Stimulated activated naive CD4-positive, alpha-beta T cell (primary cell): ENCODE results near the gene GDF9.
A peak's percentile ranks its signal among the peaks of the same experiment; 100 is the strongest.

ENCODE experiments used
- DNase-seq, 6 experiments: peaks; one replicate each; lab custom pipeline; 2025; lab: John Stamatoyannopoulos, UW

The GDF9 gene, protein sequence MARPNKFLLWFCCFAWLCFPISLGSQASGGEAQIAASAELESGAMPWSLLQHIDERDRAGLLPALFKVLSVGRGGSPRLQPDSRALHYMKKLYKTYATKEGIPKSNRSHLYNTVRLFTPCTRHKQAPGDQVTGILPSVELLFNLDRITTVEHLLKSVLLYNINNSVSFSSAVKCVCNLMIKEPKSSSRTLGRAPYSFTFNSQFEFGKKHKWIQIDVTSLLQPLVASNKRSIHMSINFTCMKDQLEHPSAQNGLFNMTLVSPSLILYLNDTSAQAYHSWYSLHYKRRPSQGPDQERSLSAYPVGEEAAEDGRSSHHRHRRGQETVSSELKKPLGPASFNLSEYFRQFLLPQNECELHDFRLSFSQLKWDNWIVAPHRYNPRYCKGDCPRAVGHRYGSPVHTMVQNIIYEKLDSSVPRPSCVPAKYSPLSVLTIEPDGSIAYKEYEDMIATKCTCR

GRCh38 chr5:132866342-132867045 lies at the start of gene GDF9, which contains the start of gene UQCRQ:
Gene GDF9, minus strand, starts transcription at chr5:132866469. Its CDS starts 1,936 bp downstream, at chr5:132864533.
Gene UQCRQ, plus strand, starts transcription at chr5:132866642. Its CDS starts 240 bp downstream, at chr5:132866882.
- DNase-seq, result peak; percentile 74 to 93 (median 90)

GRCh38 chr5:132915681-132916080 lies 49.4 kb upstream of the GDF9 start:
- DNase-seq, result no peak

DNA sequence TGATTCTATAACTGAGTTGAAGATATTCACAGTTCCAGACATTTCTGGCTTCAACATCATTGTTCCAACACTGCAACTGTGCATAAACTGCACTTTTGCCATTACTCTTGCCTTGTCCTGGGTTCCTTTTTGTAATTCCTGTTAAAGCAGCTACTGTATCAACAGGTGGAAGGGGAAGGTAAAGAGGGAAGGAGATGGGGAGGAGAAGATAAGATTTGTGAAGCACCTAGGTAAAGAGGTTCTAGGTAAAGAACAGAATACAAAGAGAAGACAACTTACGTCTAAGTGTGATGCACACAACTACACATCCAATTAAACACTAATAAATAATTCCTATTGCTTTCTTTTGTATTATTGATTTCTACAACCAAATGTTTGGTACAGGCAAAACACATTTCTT lies 43.4 kb upstream of the GDF9 start:
- no peak for DNase-seq

DNA sequence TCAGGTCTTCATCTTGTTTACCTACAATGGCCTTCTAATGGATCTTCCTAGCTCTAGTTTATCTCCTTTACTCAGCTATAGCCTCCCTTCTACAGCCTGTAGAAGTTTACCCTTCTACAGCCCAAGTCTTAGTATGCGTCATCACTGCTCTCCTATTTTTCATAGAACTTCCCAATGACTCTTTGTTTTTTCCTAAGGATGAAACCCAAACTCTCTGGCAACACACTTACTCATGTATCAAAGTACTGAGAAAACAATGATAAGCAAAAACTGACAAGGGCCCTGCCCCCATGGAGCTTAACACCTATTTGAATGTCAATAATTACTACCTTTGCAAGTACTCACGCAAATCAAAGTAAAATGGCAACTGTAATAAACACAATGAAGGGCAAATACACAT lies 40.9 kb upstream of the GDF9 start:
- no peak for DNase-seq

DNA sequence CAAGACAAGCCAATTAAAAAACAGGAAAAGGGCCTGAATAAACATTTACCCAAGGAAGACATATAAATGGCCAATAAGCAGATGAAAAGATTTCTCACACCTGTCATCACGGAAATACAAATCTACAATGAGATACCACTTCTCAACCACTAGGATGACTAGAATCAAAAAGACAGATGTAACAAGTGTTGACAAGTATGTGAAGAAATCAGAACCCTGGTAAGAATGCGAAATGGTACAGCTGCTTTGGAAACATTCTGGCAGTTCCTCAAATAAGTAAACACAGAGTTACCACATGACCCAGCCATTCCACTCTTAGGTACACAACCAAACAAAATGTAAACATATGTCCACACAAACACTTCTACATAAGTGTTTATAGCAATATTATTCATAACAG lies 39.7 kb upstream of the GDF9 start:
- DNase-seq, result no peak

- DNase-seq, result no peak
Observed at GRCh38 chr5:132901730-132902129, 35.5 kb upstream of the GDF9 start.

DNA sequence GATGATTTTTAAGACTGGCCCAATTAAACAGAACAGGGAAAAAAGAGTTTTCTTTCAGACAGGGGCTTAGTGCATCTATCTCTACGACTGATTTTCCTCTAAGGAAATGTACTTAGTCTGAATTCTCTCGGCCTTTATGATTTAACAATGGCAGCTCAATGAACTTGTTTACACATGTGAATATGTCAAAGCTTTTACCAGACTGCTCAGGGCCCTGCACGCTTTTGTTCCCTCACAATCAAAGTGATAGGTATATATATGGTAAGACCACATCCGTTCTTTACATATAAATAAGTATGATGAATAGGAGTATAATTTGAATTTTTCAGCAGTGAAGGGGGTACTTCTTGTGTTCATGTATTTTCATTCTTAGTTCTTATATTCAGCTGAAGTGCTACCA lies 34.8 kb upstream of the GDF9 start:
- no peak for DNase-seq

GRCh38 chr5:132898094-132898493 lies 31.8 kb upstream of the GDF9 start:
- DNase-seq, result no peak

GRCh38 chr5:132896685-132897084 lies 30.4 kb upstream of the GDF9 start:
- no peak for DNase-seq

GRCh38 chr5:132895719-132896305 lies 29.5 kb upstream of the GDF9 start:
- no peak for DNase-seq

DNA sequence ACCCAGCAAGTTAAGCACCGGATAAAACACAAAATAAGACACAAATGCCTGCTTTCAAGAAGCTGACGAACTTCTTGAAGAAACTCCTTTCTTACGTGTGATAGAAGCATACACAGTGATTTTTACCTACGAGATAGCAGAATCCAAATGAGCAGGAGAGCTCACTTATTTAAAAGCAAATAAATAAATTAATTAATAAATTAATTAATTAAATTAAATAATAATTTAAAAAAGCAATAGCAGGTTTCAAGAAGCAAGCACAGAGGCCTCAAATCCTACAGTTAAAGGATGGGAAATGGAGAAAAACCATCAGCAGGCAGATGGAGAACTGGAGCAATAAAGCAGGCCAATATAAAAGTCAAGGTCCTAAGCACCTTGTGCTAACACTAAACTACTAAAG lies 24.5 kb upstream of the GDF9 start:
- no peak for DNase-seq

GRCh38 chr5:132889501-132889900 lies 23.2 kb upstream of the GDF9 start:
- no peak for DNase-seq

DNA sequence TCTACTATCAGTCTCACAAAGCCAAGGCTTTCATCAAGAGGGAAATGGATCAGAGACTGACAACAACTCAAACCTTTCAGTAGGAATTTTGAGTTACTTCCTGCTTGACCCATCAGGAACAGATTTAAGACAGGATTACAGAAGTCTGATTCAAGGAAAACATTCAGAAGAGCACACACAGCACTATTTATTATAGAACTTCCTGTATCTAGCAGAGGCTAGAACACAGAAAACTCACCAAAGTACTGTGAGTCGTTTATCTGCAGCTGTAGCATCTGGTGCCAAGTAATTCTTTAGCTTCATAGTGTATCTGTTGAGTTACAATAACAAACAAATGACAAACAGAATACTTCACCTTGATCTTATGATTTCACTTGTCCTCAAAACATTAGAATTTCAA lies 21.0 kb upstream of the GDF9 start:
- no peak for DNase-seq

DNA sequence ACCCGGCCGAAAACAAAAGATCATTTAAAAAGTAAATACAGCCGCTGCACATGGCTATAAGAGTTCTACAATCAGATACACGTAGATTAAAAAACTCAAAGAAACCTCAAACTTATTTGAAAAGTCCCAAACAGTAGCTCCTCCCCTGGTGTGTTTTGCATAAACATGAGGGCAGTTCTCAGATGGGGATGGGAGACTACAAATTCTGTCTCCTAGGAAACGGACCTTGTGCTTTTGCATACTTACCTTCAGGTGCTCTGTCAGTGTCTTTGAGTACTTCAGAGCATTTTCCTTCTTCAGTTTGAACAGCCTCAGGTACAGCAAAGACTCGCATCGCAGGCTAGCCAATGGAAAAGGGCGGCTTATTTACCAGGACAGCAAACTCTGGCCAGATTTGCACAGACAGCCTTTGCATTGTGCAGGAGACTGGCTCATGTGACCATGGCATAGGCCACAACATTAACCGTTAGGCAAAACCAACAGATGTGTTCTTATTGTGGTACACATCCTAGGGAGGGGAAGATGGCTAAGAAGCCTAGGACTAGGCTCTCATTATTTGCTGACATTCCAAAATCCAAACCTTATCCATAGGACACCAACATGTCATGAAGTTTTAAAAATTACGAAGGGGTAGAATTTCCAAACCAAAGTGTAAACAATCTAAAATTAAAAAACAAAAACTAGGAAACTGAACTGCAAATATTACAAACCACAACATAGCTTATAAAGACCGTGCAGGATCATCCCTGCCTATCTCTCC lies 20.0 kb upstream of the GDF9 start:
- DNase-seq, result no peak

DNA sequence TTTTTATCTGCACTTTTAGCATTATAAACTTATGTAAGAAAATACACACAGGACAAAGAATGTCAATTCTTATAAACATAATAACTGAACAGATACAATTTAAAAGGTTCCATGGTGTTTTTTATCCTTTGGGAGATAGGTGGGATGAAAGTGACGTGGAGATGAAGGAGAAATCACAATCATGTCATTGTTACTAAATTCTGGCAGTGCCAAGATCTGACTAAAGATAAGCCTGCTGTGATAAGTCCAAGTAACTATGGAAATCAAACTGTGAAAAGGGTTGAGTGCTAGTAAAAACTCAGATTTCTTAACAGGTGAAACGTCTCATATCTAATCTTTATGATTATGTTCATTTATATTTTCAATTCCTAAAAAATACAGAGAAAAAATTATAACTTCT lies 18.3 kb upstream of the GDF9 start:
- DNase-seq, result no peak

DNA sequence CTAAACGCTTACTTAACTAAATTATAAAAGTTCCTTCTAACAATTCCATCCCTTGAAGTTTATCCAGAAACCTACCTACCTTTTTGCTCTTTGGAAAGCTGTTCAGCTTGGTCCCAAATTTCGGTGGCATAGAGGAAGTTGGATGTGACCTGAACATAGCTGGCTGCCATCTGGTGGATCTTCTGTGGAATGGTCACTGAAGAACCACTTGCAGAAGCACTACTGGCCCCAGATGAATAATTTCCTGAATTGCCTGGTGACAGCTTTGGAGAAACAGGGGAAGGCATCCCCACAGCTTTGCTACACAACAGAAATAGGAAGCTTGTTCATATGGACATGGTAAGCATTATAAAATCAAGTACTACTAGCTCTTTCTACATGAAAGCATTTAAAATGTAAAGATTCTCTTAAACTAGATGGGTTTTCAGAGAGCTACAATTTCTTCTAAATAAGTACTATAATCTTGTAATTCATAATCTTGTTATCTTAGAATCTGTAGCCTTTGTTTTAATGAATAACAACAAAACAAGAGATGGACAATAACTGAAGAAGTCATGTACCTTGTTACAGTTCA lies 17.1 kb upstream of the GDF9 start:
- DNase-seq, result peak in 2 of 6 experiments; percentile 20 to 32

GRCh38 chr5:132877938-132878337 lies 11.7 kb upstream of the GDF9 start:
- DNase-seq, result no peak

- no peak for DNase-seq
Observed at GRCh38 chr5:132877466-132877865, 11.2 kb upstream of the GDF9 start.

DNA sequence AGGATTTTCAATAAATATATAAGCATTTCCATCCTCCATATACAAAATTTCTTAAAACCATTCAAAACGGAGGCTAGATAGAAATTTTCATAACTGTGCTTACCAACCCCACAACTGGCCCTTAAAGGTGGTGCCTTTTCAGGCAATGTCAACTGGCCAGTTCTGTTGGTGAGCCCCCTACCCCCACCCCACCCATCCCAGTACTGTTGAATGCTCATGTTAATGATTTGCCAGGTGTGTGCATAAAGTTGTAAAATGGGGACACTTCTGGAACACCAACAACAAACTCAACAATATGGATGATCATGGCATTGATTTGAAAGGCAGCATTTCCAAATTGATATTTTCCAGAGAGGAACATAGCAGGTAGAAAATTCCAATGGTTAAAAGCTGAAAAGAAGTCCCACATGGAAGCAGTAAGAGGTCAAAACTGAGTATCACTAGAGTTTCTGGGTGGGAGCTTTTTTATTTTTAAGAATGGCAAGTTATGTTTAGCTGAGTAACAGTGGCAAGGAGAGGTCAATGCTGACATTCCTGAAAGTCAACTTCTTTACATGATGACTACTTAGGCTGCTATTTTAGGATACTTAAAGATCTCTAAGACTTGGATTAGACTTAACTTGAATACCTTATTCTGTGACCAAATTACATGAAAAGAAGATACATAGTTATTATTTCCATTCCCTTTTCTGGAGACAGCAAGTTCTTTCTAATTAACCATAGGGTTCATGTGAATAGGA lies 9.9 kb upstream of the GDF9 start:
- DNase-seq, result no peak

GRCh38 chr5:132873930-132874271 lies 7.6 kb upstream of the GDF9 start:
- no peak for DNase-seq
